T-helper 17 cell (primary cell): ENCODE results near the gene SKAP2. TPM values are rescaled to one million over a fixed set of nuclear protein-coding genes. Genes with fewer than 3 reads are reported as not detected.

Experiments used
- ATAC-seq: fragments of 150-1000 bp; cut with Tn5 transposase; 2 replicates; pipeline ENCODE4 v1.10.0; 2021; ENCODE audit warnings: mild to moderate bottlenecking, moderate library complexity
- DNase-seq, 3 donors: peaks; one replicate each; pipeline versions ENCODE4 v3.0.0 to v3.0.0-alpha.2; 2020 to 2021
- H3K9me3 ChIP-seq: one replicate; pipeline ENCODE4 v1.7.0; 2013; ENCODE audit warnings: low read length, mild to moderate bottlenecking; ENCODE audit not compliant: control insufficient read depth, poor library complexity, severe bottlenecking
- H3K27ac Mint-ChIP-seq: one replicate; pipeline ENCODE4 v1.8.0; 2022; ENCODE audit warnings: mild to moderate bottlenecking, moderate library complexity, mixed read lengths
- H3K27me3 Mint-ChIP-seq: one replicate; pipeline ENCODE4 v1.8.0; 2022; ENCODE audit warnings: mixed read lengths
- H3K36me3 Mint-ChIP-seq: one replicate; pipeline ENCODE4 v1.8.0; 2022; ENCODE audit warnings: low read depth, mixed read lengths
- H3K4me1 Mint-ChIP-seq: one replicate; pipeline ENCODE4 v1.8.0; 2022; ENCODE audit warnings: mild to moderate bottlenecking, mixed read lengths
- H3K4me3 Mint-ChIP-seq: one replicate; pipeline ENCODE4 v1.8.0; 2022; ENCODE audit warnings: mild to moderate bottlenecking, moderate library complexity, mixed read lengths
- total RNA-seq, 4 donors: library from RNA in 2 of 4; stranded (reverse) in 2 of 4; gene quantifications; one replicate each; pipeline ENCODE4 v1.2.3 and lab custom pipeline; 2022 to 2026

The SKAP2 gene
- total RNA-seq, 2 donors from 2014 or later, result 5.6 to 13.7 TPM

GRCh38 chr7:26675143-26675887 lies 189.1 kb downstream of the SKAP2 start:
- no peaks in the 10 kb centered on the region for H3K9me3 ChIP-seq
- Mint-ChIP-seq H3K27me3 (peaks cover 30% of the 10 kb centered on the region), H3K27ac (peak overlapping the region; percentile 39), H3K36me3 (peaks cover 4% of the 10 kb centered on the region), H3K4me1 (no peaks in the 10 kb centered on the region), H3K4me3 (no peak overlapping the region)
- ATAC-seq (no peak), DNase-seq (no peak)

GRCh38 chr7:26673858-26674257 lies 190.5 kb downstream of the SKAP2 start:
- DNase-seq (no peak), ATAC-seq (no peak)
- H3K36me3 Mint-ChIP-seq, result peaks cover 4% of the 10 kb centered on the region
- no peaks in the 10 kb centered on the region for H3K9me3 ChIP-seq
- no peaks in the 10 kb centered on the region for H3K4me1 Mint-ChIP-seq
- peaks cover 25% of the 10 kb centered on the region for H3K27me3 Mint-ChIP-seq
- H3K27ac Mint-ChIP-seq, result no peak overlapping the region
- no peak overlapping the region for H3K4me3 Mint-ChIP-seq

DNA sequence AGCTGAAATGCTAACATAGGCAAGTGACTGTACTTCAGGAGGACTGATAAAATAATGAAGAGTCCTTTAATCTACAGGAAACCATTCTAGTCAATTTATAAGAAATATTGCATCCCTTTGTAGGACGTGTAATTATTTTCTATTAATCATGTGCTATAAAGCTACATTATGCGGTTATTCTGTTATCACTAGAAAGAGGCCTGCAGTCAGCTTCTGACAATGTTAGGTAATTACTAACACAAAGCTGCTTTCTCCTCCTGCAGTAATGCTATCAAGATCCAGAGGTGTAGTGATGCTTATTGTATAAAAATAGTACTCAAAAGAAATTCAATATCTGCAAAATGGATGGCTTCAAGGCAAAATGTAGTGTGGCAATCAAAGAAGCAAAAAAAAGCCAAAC lies 191.1 kb downstream of the SKAP2 start:
- Mint-ChIP-seq H3K4me3 (no peak overlapping the region), H3K27me3 (peaks cover 22% of the 10 kb centered on the region), H3K4me1 (no peaks in the 10 kb centered on the region), H3K36me3 (peaks cover 4% of the 10 kb centered on the region), H3K27ac (no peak overlapping the region)
- H3K9me3 ChIP-seq, result no peaks in the 10 kb centered on the region
- no peak for DNase-seq
- no peak for ATAC-seq

GRCh38 chr7:26670841-26671240 lies 193.5 kb downstream of the SKAP2 start:
- DNase-seq, result no peak
- peaks cover 3% of the 10 kb centered on the region for H3K4me1 Mint-ChIP-seq
- no peaks in the 10 kb centered on the region for H3K36me3 Mint-ChIP-seq
- no peak overlapping the region for H3K4me3 Mint-ChIP-seq
- H3K27me3 Mint-ChIP-seq, result peaks cover 14% of the 10 kb centered on the region
- H3K9me3 ChIP-seq, result no peaks in the 10 kb centered on the region
- ATAC-seq, result no peak
- H3K27ac Mint-ChIP-seq, result no peak overlapping the region

- H3K36me3 Mint-ChIP-seq, result no peaks in the 10 kb centered on the region
- peaks cover 13% of the 10 kb centered on the region for H3K27me3 Mint-ChIP-seq
- ATAC-seq, result no peak
- H3K4me1 Mint-ChIP-seq, result peaks cover 3% of the 10 kb centered on the region
- DNase-seq, result no peak
- no peak overlapping the region for H3K27ac Mint-ChIP-seq
- no peaks in the 10 kb centered on the region for H3K9me3 ChIP-seq
- no peak overlapping the region for H3K4me3 Mint-ChIP-seq
Observed at GRCh38 chr7:26670290-26670689, 194.1 kb downstream of the SKAP2 start.

DNA sequence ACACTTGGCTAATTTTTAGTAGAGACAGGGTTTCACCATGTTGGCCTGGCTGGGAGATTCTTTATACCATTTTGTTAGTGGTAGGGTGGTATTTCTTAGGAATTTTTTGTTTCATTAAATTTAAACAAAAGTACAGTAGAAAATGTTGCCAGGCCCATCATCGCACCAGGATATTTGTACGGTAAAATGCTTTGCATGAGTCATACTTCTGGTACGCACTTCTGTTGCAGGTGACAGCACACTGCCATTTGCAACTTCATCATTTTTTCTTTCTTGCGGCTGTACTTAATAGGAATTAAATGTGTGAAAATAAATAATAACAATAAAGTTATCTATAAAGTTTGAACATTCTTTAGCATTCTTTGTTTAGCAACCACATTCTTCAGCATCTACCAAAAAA lies 195.6 kb downstream of the SKAP2 start:
- Mint-ChIP-seq H3K36me3 (no peaks in the 10 kb centered on the region), H3K4me3 (no peak overlapping the region), H3K27ac (no peak overlapping the region), H3K27me3 (peaks cover 7% of the 10 kb centered on the region), H3K4me1 (peaks cover 8% of the 10 kb centered on the region)
- DNase-seq, result no peak
- no peaks in the 10 kb centered on the region for H3K9me3 ChIP-seq
- no peak for ATAC-seq

DNA sequence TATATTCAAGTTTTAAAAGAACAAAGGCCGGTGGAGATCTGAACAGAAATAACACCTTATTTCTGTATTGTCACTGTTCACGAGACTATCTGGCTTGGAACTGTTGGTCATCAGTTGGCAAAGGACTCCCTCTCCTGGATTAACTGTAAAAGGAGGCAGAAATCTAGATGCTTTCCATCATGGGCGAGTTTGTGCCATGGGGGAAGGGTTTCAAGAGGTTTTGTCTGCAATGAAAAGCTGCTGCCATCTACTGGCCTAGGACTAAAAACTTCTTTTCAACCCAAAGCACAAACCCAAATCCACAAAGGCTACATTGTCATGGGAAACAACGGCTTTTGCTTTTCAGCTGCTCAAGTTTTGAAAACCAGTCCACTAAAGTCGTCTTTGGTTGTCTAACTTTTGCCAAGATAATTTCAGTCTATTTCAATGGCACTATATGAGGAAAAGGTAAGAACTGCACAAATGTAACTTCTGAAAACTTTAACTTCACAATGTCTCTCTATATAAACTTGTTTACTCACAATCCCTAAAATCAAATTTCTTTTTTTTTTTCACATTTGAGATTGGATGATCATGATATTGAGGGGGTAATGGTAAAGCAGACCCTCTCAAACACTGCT lies 196.8 kb downstream of the SKAP2 start:
- Mint-ChIP-seq H3K4me1 (peaks cover 8% of the 10 kb centered on the region), H3K36me3 (no peaks in the 10 kb centered on the region), H3K27me3 (peaks cover 16% of the 10 kb centered on the region), H3K27ac (no peak overlapping the region), H3K4me3 (no peak overlapping the region)
- peak; percentile 65 for ATAC-seq
- DNase-seq, result peak in 2 of 3 donors; percentile 16 to 20
- no peaks in the 10 kb centered on the region for H3K9me3 ChIP-seq

DNA sequence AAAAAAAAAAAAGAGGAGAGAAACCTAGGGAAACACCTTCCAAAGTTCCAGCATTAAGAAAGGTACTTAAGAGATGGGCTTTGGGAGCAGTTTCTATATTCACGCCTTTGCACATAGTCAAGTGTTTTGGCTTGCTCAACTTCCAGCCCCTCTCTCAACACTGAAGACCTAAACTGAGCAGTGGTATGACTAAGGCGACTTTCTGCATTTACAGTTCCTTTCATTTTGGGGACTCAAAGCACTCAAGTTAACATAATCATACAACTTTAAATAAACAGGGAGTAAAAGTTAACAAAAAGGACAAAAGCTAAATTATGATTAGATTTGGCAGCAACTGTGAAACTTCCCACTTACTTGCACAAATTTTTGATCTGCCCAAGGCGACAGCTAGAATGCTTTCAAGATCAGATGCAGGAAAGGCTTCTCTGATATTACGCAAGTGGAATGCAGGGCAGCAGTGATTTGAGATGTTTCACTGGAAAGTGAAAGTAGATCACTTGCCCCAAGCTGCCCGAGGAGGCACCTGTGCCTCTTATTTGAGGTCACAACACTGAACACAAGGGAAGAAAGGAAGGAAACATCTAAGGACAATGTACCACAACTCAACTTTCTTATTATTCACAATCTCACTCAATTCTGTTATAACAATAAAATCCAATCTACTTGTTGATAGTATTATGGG lies 199.5 kb downstream of the SKAP2 start:
- H3K9me3 ChIP-seq, result no peaks in the 10 kb centered on the region
- Mint-ChIP-seq H3K27ac (peak overlapping the region; percentile 27), H3K4me3 (peak overlapping the region; percentile 69), H3K36me3 (no peaks in the 10 kb centered on the region), H3K27me3 (peaks cover 12% of the 10 kb centered on the region), H3K4me1 (peaks cover 8% of the 10 kb centered on the region)
- ATAC-seq (peak; percentile 78), DNase-seq (peak in 1 of 3 donors; percentile 9)

DNA sequence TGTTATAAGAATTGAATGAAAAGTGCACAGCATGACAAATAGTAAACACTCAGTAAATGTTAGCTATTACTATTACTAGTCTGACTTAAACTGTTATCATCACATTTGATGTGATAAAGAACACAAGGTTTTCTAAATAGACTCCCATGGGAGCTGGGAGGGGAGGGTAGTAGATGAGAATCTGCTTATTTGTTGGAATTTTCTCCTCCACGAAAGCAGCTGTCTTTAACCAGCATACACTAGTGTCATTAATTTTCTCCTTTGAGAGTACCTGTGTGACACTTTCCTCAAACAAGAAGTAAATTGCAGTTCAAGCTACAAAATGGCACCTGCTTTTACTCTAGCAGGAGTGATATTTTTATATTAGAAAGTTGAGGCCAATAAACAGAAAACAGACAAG lies 200.1 kb downstream of the SKAP2 start:
- ATAC-seq (no peak), DNase-seq (no peak)
- H3K9me3 ChIP-seq, result no peaks in the 10 kb centered on the region
- H3K4me3 Mint-ChIP-seq, result no peak overlapping the region
- peak overlapping the region; percentile 27 for H3K27ac Mint-ChIP-seq
- peaks cover 8% of the 10 kb centered on the region for H3K4me1 Mint-ChIP-seq
- H3K36me3 Mint-ChIP-seq, result no peaks in the 10 kb centered on the region
- peaks cover 15% of the 10 kb centered on the region for H3K27me3 Mint-ChIP-seq

- no peak overlapping the region for H3K4me3 Mint-ChIP-seq
- no peak for ATAC-seq
- peaks cover 15% of the 10 kb centered on the region for H3K27me3 Mint-ChIP-seq
- no peaks in the 10 kb centered on the region for H3K36me3 Mint-ChIP-seq
- H3K9me3 ChIP-seq, result no peaks in the 10 kb centered on the region
- H3K4me1 Mint-ChIP-seq, result peaks cover 8% of the 10 kb centered on the region
- peak overlapping the region; percentile 27 for H3K27ac Mint-ChIP-seq
- no peak for DNase-seq
Observed at GRCh38 chr7:26663874-26664273, 200.5 kb downstream of the SKAP2 start.

DNA sequence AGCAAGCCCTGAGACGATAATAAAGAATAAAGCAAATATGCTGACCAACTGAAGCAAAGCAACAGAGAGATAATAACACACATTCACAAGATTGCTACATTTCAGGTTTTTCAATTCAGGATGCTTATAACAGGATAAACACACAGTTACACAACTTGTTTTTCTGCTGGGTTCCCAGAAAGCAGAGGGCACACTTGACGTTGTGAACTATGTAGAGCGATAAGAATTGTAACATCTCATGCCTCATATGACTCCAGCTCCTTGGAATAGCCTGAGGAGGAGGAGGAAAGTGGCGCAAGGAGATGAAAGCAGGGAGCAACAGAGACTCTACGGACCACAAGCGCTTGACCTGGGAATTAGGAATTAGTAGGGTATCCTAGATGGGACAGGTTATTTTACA lies 201.7 kb downstream of the SKAP2 start:
- Mint-ChIP-seq H3K27ac (no peak overlapping the region), H3K4me3 (no peak overlapping the region), H3K4me1 (peaks cover 10% of the 10 kb centered on the region), H3K36me3 (peaks cover 1% of the 10 kb centered on the region), H3K27me3 (peaks cover 26% of the 10 kb centered on the region)
- no peak for DNase-seq
- no peaks in the 10 kb centered on the region for H3K9me3 ChIP-seq
- ATAC-seq, result no peak

DNA sequence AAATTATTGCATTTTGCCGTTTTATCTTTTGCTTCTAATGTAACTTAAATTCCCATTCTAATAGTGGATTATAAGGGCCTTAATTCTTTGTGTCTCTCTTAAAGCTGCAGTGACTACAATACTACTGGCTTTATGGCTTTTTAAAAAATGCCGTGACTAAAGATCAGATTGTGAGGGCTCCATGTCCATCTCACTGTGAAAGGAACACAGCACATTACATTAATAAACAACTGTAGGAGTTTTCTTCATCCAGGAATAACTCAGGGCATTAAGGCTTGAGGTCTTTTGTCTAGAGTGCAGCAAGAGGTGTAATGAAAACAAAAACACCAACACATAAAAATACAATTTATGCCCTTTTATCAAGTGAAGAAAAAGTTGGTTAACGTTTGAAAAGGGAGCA lies 205.3 kb downstream of the SKAP2 start:
- no peak overlapping the region for H3K27ac Mint-ChIP-seq

GRCh38 chr7:26658389-26659084 lies 205.9 kb downstream of the SKAP2 start:
- peaks cover 2% of the 10 kb centered on the region for H3K36me3 Mint-ChIP-seq
- H3K27me3 Mint-ChIP-seq, result peaks cover 56% of the 10 kb centered on the region
- H3K4me1 Mint-ChIP-seq, result peaks cover 2% of the 10 kb centered on the region
- DNase-seq (no peak), ATAC-seq (no peak)
- no peak overlapping the region for H3K27ac Mint-ChIP-seq
- H3K9me3 ChIP-seq, result no peaks in the 10 kb centered on the region
- no peak overlapping the region for H3K4me3 Mint-ChIP-seq

More for the DNA sequence above, 205.3 kb downstream of the SKAP2 start:
- no peak for DNase-seq
- Mint-ChIP-seq H3K27me3 (peaks cover 52% of the 10 kb centered on the region), H3K36me3 (peaks cover 2% of the 10 kb centered on the region), H3K4me3 (no peak overlapping the region), H3K4me1 (peaks cover 2% of the 10 kb centered on the region)
- H3K9me3 ChIP-seq, result no peaks in the 10 kb centered on the region
- ATAC-seq, result no peak
